ENCODE data around the gene NMNAT2.
"Not testable (repeated sequence)": the region's sequence is repeated elsewhere in the genome, so short reads cannot be mapped to it uniquely, and the experiment has no call there.

Gene NMNAT2

DNA sequence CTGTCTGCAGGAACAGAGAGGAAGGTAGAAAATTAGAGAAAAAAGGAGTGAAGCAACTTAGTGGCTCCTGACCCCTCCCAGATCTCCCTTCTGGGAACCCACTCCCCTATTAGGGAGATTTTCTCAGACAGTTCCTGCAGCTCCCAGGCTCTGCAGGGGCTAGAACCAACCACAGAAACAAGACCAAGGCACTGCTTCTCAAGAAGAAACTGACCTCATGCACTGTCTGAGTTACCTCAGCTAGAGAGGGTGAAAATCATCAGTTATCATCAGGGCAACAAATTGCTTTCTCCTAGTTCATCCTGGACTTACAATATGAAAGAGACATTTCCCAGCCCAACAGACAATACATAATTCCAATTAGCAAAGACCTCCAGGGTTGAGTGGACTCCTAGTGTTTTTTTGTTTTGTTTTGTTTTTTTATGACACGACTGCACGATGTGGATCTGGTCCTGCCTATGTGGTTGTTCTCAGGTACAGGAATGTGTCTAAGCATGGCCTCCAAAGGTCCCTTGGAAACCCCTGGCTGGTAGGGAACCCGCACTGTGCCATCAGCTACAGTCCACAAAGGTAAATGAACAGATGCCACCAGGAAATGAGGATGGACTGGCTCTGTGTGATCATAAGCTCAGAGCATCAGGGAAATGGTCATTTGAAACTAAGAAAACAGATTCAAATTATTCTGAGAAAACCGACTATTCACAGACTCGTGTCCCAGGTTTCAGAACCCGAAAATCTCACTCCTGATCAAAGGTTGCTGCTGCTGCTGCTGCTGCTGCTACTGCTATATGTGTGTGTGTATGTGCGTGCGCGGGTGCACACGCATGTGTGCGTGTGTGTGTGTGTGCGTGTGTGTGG, 166.8 kb downstream of the NMNAT2 start:
- no peak for DNase-seq

DNA sequence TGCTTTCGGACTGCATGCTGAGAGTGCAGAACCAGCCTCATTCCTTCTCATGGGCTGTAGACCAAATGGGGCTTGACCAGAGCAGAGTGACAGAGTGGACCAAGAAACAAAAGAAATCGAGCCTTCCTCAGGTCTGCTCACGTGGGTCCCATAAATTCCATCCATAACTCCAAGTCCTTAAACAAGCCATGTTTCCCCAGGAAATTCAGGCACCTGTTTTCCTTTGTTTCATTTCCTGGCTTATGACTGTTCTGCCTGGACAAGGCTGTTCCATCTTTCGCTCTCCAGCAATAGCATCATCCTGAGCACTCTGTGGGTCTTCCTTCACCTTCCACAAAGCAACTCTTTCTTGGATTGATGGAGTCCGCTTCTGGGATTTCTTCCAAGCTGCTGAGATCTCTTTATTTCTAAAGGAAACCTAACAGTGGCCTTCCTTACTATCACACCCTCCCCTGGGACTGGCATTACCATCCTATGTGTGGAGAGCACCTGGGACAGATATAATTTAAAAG, 168.2 kb downstream of the NMNAT2 start:
- no peak for DNase-seq

DNA sequence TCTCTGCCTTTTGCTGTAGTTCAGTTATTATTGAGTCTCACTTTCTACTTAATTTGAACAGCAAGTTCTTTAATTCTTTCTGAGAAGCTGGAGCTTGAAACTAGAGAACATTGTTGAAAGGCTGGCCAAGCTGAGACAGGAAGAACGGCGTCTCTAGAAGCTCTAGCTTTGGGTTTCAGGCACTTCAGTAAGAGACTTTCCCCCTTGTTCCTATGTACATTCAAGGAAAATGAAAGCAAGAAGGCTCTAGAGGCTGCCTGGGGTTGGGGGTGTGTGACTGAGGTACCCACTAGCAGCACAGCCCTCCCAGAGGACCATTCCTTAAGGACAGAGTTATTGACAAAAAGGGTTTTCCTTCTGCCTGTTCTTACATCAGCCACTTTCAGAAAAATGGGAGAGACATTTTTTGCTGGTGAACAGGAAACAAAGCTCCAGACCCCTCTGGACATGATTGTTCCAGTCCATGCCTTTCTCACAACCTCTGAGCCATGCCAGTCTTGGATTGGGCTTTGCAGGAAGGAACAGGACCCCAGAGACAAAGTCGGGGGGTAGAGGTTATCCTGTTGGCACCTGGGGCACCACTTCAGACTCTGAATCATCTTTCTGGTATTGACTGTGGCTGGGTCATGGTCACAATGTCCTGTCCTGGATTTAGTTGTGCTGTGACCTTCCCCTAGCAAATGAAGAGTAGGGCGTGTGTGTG, 169.0 kb downstream of the NMNAT2 start:
- DNase-seq, result no peak

DNA sequence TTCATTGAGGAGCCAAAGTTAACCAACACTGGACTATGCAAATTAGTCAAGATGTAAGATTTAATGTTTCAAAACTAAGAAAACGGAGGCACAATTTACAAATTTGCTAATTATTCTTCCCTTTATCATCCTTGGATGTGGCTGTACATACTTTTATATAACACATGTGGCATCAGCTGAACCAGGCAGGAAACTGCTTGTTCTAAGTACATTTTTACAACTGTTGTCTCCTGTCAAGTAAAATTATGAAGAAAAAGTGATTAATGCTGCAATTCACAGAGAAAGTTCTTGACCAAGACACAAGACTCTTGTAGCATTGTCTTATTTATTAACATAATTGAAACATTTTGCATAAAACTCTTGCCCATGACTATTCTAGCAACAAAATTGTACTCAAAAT, 170.2 kb downstream of the NMNAT2 start:
- no peak for DNase-seq

DNA sequence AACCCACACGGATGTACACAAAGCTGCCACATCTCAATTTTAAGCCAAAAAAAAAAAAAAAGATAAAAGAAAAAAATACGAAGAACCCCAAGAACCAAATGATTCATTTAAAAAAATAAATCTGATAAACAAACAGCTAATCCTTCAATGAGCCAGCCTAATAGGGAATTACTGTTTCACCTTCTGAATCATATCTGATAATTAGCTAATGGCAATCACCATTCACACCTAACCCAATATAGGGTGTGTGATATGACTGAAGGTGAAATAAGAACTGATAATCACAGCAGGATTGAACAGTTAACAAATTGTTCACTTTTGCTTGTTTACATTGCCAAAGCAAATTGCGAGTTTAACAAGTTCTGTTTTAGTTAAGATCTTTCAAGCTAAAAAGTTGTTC, 170.7 kb downstream of the NMNAT2 start:
- DNase-seq, result no peak

DNA sequence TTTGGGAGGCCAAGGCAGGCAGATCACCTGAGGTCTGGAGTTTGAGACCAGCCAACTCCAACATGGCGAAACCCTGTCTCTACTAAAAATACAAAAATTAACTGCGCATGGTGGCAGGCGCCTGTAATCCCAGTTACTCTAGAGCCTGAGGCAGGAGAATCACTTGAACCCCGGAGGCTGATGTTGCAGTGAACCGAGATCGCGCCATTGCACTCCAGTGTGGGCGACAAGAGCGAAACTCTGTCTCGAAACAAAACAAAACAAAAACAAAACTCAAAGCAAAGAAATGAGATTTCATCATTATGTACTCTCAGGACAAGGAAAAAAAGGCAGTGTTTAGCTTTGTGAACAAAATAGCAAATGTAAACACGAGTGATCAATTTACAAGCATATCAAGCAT, 171.1 kb downstream of the NMNAT2 start:
- DNase-seq, result no peak

DNA sequence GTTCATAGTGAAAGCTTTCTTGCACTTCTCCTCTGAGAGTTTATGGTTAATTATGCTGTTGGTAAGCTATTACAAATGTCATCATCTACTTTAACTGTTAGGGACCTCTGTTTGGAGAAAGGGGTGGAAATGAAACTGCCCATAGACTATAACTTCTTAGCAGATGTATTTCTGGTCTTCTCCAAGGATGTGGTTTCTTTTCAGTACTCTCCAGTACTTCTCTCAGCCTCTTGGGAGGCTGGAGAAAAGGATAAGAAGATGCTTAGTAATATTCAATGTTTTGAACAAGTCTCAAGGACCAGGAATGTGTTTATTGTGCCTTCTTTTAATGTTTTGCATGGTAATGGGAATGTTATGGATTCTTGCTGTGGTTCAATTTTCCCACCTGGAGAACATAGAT, 171.7 kb downstream of the NMNAT2 start:
- no peak for DNase-seq

DNA sequence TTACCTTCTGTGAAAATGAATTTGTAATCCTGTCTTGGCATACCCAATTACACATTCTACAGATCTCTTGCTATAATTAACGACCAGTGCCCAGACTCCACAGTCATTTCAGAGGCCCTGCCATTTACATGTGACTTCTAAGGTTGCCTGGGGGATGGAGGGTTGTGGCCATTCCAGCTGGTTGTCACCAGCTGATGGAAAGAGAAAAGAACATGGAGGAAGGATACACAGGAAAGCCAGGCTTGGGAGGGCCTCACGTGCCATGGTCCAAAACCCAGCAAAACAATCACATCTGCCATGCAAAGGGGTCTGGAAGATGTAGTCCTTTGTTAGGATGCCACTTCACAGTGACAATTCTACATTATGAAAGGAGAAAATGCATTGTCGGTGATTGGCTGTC, 172.8 kb downstream of the NMNAT2 start:
- no peak for DNase-seq

DNA sequence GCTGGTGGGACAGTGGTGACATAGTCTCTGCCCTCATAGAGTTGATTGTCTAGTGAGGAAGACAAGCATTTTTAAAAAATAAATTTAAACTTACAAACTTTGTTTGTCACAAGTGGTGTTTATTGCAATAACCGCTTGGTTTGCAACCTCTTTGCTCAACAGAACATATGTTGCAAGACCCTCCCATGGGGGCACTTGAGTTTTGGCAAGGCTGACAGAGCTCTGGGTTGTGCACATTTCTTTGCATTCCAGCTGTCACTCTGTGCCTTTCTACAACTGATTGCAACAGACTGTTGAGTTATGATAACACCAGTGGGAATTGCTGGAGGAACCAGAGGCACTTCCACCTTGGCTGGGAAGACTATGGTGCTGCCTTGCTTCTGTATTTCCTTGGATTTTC, 173.7 kb downstream of the NMNAT2 start:
- no peak for DNase-seq

DNA sequence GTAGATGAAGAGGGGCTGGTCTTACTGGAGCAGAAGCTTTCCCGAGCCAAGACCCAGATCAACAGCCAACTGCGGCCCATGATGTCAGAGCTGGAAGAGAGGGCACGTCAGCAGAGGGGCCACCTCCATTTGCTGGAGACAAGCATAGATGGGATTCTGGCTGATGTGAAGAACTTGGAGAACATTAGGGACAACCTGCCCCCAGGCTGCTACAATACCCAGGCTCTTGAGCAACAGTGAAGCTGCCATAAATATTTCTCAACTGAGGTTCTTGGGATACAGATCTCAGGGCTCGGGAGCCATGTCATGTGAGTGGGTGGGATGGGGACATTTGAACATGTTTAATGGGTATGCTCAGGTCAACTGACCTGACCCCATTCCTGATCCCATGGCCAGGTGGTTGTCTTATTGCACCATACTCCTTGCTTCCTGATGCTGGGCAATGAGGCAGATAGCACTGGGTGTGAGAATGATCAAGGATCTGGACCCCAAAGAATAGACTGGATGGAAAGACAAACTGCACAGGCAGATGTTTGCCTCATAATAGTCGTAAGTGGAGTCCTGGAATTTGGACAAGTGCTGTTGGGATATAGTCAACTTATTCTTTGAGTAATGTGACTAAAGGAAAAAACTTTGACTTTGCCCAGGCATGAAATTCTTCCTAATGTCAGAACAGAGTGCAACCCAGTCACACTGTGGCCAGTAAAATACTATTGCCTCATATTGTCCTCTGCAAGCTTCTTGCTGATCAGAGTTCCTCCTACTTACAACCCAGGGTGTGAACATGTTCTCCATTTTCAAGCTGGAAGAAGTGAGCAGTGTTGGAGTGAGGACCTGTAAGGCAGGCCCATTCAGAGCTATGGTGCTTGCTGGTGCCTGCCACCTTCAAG, 174.8 kb downstream of the NMNAT2 start:
- no peak for DNase-seq

DNA sequence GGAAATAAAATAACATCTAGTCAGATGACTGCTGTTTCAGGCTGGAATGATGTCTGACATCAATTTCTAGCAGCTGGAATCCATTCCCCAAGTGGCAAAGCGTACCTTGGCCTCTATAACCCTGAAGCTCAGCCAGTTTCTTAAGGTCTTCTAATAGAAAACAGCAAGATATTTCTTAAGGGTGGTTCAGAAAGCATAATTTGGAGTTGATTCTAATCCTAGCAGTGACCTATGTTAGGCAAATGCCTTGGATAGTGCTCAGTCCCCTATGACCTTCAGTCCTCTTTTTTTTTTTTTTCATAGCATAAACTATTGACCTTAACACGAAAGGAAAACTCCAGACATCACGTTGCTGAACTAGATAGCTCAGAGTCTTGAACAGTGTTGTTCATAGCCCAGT, 175.6 kb downstream of the NMNAT2 start:
- DNase-seq, result no peak

DNA sequence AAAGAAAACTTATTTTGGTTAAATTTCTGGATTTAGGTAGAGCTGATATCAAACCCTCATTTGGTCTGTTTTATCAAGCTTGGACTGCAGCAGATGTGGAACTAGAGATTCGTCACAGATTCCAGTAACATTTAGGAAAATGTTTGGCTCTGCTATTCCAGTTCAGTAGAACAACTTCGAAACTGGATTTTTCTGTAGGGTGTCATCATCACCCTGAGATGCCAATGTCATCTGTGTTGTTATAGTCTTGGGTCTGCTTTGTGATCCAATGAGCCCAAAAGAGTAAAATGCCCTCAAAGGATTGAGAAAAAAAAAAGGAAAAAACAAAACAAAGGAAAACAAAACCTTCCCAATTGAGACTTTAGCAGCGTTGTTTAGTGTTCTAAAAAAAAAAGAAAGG, 176.7 kb downstream of the NMNAT2 start:
- no peak for DNase-seq

DNA sequence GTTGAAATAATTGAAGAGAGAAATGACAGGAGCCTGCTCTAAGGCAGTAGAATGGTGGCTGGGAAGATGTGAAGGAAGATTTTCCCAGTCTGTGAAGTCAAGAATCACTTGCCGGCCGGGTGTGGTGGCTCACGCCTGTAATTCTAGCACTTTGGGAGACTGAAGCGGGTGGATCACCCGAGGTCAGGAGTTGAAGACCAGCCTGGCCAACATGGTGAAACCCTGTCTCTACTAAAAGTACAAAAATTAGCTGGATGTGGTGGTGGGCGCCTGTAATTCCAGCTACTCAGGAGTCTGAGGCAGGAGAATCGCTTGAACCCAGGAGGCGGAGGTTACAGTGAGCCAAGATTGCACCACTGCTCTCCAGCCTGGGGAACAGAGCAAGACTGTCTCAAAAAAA, 177.3 kb downstream of the NMNAT2 start:
- not testable (repeated sequence) for DNase-seq

DNA sequence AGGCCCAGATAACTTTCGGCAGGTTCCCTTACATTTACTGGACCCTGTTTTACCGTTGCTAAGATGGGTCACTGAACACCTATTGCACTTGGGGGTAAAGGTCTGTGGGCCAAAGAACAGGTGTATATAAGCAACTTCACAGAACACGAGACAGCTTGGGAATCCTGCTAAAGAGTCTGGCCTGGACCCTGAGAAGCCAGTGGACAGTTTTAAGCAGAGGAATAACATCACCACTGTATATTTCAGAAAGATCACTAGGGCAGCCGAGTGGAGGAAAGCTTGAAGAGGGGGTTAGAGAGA, 177.7 kb downstream of the NMNAT2 start:
- no peak for DNase-seq

DNA sequence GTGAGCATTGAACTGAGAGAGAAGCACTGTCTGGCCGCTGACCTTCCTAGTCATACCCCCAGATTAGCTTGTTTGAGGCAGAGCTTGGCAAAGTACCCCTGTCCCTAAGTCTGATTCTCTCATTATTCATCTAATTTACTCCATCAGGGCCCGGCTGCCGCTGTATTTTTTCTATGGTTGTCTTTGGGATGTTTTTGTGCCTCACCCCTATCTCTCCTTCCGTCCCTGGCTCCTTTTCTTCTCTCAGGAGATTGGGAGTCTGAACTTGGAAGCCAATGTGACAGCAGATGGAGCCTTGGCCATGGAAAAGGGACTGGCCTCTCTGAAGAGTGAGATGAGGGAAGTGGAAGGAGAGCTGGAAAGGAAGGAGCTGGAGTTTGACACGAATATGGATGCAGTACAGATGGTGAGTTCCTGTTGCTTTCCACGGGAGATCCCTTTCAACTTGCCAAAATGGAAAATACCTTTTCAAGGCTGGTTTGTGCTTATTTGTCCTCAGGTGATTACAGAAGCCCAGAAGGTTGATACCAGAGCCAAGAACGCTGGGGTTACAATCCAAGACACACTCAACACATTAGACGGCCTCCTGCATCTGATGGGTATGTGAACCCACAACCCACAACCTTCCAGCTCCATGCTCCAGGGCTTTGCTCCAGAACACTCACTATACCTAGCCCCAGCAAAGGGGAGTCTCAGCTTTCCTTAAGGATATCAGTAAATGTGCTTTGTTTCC, 178.2 kb downstream of the NMNAT2 start:
- no peak for DNase-seq

DNA sequence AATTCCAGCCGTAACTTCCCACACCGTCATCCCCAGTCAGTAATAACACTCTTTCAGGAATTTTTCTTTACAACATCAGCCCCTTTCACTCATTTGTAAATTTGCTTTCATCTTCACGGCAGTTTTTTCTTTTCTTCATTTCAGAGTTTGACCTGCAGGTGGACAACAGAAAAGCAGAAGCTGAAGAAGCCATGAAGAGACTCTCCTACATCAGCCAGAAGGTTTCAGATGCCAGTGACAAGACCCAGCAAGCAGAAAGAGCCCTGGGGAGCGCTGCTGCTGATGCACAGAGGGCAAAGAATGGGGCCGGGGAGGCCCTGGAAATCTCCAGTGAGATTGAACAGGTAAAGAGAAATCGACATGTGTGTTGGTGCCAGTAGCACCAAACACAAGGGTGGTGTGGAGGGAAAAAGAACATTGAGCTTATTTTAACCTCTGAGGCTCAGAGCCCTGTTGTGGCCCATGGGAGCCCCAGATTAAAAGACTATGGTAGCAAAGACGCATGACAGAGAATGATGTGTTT, 178.9 kb downstream of the NMNAT2 start:
- DNase-seq, result no peak

DNA sequence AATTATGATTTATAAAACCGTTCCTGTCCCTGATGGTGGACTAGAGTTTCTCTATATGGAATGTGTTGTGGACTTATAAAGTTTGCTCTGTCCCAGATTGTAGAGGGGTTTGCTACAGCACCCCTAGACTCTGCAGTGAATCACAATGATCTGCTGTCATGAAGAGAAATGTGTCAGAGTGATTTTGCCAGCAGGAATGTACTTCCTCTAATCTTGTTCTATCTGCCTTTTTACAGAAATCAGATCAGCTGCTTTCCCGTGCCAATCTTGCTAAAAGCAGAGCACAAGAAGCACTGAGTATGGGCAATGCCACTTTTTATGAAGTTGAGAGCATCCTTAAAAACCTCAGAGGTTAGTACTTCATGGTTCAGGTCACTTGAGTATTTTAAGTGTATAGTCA, 180.1 kb downstream of the NMNAT2 start:
- no peak for DNase-seq

DNA sequence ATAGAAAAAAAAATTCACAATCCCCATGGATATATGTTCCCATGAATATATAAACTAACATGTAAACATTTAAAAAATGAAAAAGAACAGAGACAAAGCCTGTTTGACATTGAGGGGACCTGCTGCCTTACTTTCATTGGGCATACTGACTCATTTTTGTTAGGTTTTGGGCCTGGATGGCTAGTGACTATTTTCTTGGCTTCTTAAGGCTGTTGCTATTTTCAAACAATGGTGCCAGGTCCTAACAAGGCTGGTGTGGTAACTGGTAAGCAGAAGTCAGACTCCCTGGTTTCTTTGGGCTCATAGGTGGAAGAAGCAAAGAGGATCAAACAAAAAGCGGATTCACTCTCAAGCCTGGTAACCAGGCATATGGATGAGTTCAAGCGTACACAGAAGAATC, 181.1 kb downstream of the NMNAT2 start:
- no peak for DNase-seq

DNA sequence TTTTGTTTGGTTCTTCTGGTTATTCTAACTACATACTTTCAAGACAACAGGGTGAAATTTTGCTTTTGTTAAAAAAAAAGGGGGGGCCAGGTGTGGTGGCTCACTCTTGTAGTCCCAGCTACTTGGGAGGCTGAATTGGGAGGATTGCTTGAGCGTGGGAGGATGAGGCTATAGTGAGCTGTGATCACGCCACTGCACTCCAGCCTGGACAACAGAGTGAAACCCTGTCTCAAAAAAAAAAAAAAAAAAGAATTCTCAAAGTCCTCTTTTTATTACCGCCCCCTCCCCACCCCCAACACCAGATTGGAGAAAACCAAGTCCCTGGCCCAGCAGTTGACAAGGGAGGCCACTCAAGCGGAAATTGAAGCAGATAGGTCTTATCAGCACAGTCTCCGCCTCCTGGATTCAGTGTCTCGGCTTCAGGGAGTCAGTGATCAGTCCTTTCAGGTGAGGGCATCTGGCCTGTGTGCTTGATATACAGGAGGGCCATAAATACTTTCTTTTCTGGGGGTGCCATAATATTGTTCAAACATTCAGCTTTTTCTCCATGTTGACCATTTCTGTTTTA, 181.9 kb downstream of the NMNAT2 start:
- no peak for DNase-seq

DNA sequence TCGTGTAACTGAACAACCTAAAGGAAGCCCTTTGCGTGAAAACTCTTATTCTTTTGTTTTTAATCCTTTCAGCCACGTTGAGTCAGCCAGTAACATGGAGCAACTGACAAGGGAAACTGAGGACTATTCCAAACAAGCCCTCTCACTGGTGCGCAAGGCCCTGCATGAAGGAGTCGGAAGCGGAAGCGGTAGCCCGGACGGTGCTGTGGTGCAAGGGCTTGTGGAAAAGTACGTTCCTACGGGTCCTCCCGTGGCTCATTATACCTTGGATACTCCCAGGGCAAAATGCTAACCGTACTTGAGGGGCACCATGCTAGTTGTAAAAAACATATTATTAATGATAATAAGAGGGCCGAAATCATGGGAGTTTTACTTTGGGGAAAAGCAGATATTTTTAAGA, 182.7 kb downstream of the NMNAT2 start:
- no peak for DNase-seq

DNA sequence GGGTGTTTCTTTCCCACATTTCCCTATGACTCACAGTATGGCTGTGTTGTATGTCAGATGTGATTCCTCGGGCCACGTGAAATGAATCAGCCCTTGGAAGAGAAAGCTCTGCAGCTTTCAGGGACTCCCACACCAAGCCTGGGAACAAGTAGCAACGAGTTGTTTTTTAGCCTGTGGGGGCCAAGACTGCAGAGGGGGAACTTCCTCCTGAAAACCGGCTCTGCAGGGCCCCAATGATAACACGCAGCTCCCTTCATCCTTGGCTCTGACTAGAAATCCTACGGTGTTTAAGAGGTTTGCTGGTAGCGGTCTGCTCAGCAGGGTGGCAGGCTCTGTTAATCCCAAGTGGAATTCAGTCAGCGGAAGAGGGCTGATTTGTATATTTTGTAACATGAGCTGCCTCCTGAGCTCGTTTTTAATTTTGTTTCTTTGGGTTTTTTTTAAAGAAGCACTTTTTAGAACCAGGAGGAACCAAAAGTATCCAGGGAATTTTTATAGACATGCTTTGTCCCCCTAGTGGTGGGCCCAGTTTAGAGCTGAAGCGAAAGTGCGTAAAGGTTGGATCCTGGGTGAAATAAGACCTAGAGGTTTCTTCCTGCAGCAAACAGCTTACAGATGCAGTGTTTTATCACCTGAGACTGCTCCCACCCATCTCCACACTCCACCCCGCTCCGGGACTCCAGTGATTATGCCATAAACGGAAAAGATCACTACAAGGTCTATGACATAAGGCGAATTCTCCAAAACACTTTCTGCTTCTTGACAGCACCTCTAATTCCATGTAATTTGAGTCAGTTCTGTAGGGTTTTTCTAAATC, 183.3 kb downstream of the NMNAT2 start:
- peak; percentile 21 for DNase-seq
